HG03439 (cell line): ENCODE measurements around the gene PRELP.
"Not testable (repeated sequence)": the region's sequence is repeated elsewhere in the genome, so short reads cannot be mapped to it uniquely, and the experiment has no call there.

ENCODE experiments used
- ATAC-seq: cut with Tn5 transposase; IDR thresholded peaks from one replicate; pipeline ENCODE4 v1.9.1; 2021; ENCODE audit warnings: mild to moderate bottlenecking, moderate library complexity; ENCODE audit not compliant: unreplicated experiment

The PRELP gene

DNA sequence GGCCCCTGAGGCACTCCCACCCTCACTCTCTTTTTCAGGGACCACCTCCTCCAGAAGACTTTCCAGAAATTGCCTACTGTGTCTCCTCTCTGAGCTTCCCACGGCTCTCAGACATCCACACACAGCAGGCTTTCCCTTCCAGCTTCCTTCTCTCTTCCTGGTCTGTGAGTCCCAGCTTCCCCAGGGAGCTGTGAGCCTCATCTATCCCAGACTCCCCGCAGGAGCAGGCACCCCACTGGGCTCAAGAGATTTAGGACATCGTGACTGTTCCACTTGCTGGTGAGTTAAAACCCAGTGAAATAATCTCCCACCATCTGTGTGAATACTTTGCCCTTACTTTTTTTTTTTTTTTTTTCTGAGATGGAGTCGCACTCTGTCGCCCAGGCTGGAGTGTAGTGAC is 22.0 kb upstream of the PRELP start:
- no peak for ATAC-seq

DNA sequence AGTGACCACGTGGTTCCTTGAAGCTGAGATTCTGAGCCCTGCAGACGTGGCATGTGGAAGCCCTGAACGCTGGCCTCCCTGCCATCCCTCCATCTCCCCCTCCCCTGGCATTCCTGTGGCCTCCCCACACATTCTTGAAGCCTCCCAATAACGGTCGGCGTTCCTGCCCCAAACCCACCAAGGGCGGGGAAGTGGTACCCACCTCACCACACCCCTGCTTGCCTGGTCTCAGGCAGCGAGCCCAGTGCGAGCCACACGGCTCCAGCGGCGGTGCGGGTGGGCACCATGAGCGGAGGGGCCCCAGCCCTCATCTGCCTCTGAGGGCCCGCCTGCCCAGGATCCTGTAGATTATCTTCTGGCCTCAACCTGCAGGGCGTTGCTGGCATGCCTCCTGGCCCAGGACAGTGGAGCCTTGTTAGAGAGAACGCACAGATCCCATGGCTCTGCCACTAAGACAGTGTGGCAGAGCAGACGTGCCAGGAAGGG is 20.6 kb upstream of the PRELP start:
- ATAC-seq: no peak

DNA sequence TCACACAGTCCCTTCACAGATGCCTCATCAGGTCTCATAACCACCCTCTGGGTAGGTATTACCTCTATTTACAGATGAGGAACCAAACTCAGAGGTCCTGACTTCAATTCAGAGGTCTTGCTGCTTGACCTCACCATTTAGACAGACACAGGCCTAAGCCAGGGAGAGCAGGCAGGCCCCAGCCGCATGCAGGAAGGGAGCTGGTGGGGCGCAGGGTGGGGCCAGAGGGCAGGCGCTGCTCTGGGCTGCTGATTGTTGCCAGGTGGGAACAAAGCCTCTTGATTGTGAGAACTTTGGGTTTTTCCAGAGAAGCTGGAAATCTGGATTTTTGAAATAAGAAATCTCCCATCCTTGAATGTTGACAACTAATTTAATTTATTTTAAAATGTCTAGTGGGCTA is 19.9 kb upstream of the PRELP start:
- no peak for ATAC-seq

DNA sequence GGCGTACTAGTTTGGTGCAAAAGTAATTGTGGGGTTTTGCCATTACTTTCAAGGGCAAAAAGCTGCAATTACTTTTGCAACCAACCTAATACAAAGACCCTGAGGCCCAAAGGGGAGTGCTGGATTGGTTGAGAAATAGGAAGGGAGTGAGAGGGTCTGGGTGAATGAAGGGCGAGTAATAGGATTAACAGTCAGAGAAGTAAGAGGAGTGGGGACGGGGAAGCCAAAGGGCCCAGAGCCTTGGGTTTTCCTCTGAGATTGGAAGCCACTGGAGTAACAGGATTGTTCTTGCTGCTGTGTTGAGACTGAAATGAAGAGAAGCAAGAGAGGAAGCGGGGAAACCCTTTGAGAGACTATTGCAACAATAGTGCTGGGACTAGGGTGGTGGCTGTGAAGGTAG is 19.0 kb upstream of the PRELP start:
- no peak for ATAC-seq

DNA sequence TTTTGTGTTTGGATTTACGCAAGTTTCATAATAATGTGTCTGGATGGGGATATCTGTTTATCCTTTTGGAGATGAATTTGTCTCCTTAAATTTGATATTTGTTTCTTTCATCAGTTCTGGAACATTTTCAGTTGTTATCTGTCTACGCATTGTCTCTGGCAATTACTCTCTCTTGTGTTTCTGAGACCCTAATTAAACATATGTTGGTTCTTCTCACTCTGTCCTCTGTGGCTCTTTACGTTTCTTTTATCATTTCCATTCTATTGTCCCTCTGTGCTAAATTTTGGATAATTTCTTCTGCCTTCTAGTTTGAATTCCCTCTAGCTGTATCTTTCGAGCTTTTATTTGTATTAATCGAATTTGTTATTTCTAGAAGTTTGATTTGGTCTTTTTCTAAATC is 17.5 kb upstream of the PRELP start:
- no peak for ATAC-seq

DNA sequence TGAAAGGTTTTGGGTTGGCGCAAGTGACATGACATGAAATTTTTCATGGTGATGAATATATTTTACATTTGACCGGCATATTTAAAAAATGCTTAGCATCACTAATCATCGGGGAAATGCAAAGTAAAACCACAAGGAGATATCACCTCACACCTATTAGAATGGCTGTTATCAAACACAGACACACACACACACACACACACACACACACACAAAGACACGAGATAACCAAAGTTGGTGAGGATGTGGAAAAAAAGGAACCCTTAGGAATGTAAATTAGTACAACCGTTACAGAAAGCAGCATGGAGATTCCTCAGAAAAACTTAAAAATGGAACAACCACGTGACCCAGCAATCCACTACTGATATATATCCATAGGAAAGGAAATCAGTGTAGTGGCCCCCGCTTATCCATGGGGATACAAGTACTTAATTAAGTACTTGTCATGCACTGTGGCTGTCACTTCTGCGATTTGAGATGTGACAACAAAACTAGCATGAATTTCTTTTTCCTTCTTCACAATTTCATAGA is 15.9 kb upstream of the PRELP start:
- ATAC-seq: no peak

DNA sequence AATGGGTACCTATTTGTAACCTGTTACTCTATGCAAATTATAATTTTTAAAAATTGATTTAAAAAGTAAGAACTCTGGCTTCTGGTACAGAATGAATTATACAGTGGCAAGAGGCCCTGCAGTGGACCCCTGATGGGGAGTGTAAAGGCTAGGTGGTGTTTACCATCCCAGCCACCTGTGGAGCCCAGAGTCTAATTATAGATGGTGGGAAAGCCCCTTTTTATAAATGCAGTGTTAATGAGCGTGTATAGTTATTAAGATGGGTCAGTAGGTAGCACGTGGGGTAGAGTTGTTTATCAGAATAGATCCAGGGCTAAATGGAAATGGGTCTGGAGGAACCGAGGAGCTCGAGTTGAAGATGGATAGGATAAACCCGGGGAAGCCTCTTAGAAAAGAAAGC is 13.9 kb upstream of the PRELP start:
- ATAC-seq: no peak

DNA sequence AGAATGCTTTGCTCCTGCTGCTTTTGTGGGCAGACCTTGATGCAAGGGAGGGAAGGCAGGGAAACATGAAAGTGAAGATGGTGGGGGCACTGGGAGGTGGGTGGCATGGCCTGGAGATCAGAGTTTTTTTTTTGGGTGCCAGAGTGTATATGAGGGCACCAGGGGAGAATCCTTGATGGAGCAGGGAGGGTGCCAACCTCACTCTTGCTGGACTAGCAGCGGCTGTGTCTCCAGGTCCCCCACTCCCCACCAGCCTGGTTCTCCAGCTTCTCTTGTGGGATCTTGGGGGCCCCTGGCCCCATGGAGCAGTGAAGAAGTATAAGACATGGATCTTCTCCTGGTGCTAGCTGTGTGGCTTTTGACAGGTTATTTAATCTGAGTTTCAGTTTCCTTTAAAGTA is 13.5 kb upstream of the PRELP start:
- no peak for ATAC-seq

DNA sequence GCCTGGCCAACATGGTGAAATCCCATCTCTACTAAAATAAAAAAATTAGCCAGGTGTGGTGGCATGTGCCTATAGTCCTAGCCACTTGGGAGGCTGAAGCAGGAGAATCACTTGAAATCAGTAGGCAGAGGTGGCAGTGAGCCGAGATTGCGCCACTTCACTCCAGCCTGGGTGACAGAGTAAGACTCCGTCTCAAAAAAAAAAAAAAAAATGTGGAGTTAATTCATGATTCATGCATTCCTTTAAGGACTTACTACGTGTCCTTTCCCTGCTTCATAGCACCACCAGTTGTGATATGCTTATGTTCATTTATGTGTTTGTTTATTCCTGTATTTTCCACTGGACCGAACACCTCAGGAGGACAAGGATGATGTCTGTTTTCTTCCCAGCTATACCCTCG is 12.7 kb upstream of the PRELP start:
- ATAC-seq: no peak

DNA sequence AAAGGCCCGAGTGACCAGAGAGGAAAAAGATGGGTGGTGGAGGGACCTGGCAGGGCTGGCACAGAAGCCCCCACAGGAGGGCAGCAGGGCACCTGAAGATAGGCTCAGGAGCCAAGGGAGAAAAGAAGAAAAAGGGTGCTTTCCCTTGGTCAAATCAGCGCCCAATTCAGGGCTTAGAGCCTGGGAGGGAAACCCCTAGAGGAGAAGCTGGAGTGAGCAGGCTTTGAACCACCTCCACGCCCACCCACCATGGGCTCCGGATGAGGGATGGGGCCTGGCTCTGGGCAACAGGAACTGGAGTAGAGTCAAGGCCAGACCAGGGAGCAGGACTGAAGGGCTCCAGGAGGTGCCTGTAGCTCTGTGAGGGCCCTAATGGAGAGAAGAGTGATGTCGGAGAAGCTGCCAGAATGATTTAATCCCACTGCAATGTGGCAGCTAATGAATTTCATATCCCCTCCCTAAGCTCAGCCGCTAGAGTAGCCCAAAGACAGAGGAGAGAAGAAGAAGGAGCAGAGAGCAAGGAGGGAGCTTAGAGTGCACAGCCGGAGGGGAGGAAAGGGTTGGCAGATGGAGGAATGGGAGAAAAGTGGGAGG is 12.0 kb upstream of the PRELP start:
- no peak for ATAC-seq

DNA sequence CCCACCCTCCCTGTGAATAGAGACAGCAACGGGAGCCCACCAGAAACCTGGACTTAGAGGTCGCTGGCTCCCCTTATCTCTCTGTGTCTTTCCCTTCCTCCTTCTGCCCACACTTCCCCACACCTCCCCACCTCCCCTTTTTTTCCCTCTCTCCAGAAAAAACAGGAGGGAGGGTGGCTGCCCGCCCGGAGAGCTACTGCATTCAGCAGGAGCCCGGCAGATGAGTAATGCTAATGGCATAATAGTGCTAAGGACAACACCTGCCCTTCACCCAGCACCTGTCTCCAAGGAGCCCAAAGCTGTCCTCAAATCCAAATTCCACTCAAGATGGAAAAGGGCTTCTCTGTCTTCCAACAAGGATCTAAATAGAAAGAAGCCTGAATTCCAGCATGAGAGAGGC is 11.4 kb upstream of the PRELP start:
- ATAC-seq: no peak

DNA sequence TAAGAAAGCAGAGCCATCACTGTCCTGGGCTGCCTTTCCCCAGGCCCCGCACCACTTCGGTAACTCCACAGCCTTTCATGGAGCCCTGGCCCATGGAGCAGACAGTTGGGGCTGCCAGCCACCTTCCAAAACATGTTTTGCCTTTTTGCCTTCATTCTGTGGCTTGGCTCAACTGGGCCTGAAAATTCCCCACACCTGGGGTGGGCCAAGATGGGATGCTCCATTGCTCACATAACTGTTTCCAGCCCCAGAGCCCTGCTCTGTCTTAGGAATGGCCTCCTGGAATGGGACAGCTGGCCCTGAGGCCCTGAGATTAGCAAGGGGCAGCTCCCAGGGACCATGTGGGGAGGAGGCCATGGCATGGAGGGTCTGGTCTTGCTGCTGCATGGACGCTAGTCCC is 10.9 kb upstream of the PRELP start:
- no peak for ATAC-seq

DNA sequence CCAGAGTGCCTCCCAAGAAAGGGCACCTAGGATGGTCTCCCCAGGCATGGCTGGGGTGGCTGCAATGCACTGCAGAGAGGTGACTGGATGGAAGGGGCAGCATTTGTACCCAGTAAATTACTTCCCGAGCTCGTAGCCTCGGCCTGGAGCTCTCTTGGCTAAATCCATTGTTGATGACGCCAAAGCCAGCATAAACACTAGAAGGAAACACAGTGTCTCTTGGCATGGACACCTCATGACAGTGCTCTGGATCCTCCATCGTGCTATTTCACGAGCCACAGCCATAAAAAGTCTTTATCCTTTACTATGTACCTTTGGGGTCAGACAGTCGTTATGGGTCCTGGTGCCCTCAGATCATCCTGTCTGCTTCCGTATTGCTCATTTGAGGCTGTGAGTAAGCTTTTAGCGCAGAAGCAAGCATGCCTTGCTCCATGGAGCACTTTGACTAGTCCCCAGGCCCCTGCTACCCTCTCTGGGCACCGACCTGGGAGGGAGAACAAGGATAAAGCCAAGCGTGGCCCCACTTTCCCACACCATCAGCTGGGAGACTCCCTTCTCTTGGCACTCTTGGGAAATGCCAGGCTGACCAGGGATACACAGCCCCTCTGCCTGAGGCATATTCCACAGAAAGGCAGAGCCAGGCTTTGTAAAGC is 10.3 kb upstream of the PRELP start:
- no peak for ATAC-seq

DNA sequence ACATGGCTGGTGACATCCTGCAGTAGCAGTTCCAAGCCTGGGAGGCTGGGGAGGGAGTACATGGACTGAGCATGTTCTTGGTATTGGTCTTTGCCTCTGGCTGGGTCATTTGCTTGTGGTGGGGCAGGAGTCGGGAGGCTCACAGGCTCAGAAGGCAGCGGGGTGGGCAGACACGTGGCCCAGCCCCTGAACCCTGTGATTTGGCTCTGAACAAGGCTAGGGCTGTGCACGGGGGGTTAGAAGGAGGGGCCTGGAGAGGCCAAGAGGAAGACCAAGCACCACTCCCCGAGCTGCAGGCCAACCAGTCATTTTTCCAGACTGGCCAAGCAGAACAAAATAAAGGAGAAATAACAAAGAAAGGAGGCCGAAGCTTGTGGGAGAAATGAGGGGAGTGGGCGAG is 9.7 kb upstream of the PRELP start:
- ATAC-seq: no peak

DNA sequence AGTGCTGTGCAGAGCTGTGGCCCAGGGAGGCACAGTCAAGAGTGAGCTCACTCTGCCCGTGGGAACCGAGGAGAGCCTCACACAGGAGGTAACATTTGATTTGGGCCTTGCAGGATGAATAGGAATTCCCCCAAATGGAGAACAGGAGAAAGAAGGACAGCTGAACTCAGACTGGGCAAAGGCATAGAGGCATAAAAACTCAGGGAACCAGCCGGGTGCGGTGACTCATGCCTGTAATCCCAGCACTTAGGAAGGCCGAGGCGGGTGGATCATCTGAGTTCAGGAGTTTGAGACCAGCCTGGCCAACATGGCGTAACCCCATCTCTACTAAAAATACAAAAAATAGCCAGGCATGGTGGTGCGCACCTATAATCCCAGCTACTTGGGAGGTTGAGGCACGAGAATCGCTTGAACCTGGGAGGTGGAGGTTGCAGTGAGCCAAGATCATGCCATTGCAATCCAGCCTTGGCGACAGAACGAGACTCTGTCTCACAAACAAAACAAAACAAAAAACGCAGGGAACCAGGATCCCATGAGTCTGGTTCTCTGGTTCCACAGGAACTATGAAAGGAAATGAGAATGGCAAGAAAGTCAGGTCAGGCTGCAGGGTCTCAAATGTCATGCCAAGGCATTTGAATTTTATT is 8.6 kb upstream of the PRELP start:
- ATAC-seq: not testable (repeated sequence)

DNA sequence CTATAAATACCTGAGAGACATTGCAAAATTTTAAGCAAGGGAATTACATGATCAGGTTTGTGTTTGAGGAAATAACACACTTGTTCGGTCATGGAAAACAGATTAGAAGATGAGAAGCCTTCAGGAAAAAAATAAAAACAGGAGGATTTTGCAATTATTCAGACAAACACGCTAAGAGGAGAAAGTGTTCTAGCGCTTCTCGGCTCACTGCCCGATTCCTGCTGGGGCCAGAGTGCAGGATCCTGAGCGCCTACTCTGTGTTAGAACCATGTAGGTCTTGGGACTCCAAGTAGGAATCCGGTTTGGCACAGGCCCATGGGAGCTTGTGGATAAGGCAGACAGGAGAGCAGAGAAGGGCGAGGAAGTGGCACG is 8.1 kb upstream of the PRELP start:
- no peak for ATAC-seq

DNA sequence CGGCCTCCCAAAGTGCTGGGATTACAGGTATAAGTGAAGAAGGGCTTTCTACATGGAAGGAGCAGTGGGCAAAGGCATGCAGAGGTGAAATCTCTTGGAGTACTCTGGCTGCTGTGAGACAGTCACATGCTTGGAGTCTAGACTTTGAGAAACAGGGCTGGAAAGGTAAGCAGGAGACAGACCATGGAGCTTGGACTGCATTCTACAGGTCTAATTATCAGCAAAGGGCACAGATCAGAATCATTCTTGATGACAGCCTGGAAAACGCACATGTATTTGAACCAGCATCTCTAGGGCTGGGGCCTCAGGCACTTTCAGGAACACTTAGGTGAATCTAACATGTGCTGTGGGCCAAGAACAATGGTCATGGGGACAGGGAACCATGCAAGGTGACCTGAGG is 7.3 kb upstream of the PRELP start:
- ATAC-seq: no peak

DNA sequence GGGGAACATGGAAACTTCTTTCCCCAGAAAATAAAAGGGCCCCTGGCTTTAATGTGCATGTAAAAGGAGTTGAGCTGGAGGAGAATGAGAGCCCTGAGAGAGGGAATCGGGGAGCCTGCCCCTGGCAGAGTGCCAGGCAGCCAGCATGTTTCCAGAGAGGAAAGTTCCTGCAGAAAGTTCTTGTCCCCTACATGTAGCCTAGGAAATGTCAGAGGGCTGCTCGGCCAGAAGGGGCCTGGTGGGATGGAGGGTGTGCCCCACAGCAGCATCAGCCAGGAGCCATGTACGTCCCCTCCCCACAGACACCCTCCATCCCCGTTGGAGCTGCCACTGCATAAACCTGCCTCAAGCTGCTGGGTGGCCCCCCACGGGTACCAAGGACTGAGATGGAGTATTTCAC is 5.4 kb upstream of the PRELP start:
- ATAC-seq: no peak

DNA sequence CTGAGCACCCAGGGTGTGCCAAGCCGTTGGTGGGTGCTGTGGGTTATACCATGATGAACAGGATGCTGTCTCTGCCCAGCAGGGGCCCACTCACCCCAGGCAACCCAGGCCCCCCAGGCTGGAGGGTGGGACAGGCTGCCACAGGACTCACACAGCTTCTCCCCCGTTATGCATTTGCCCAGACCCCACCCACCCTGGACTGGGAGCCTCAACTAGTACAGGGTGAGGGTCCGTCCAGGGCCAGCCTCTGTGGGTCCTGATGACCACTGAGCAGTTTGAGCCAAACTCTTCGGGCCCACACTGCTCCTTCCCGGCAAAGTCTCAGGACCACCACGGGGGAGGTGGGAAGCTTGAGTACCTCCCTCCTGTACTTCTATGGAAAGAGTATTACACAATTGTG is 3.8 kb upstream of the PRELP start:
- ATAC-seq: no peak

DNA sequence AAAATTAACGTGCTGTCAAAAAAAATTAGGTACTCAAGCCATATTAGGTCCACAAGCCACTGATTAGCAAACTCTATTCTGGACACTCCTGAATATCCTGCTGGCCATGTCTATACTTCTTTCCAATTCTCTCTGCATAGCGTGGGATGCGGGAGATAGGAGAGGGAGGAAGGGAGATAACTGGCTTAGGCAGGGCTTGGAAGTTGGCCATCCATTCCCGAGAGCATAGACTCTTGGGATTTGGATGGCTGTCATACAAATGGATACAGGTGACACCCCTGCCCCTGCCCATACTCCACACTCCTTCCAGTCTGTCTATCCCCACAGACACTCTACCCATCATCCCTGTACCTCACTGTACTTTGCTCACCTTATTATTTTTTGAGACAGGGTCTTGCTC is 2.3 kb upstream of the PRELP start:
- ATAC-seq: no peak

DNA sequence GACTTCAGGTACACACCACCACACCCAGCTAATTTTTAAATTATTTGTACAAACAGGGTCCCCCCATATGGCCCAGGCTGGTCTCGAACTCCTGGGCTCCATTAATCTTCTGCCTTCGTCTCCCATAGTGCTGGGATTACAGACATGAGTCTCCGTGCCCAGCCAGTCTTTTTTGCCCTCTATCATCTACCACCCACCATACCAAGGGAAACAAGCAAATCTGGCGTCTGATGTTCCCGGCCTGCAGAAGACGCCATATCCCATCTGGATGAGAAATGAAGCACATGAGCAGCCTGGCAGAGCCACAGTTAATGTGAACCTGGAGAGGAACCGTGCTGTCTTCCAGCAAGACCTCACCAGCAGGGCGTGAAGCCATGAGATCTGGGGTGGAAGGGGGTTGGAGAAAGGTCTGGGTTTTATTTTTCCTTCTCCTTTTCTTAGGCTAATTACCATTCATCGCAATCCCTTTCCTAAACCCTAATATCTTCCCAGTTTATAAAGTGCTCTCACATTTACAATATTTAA is 1.8 kb upstream of the PRELP start:
- no peak for ATAC-seq

DNA sequence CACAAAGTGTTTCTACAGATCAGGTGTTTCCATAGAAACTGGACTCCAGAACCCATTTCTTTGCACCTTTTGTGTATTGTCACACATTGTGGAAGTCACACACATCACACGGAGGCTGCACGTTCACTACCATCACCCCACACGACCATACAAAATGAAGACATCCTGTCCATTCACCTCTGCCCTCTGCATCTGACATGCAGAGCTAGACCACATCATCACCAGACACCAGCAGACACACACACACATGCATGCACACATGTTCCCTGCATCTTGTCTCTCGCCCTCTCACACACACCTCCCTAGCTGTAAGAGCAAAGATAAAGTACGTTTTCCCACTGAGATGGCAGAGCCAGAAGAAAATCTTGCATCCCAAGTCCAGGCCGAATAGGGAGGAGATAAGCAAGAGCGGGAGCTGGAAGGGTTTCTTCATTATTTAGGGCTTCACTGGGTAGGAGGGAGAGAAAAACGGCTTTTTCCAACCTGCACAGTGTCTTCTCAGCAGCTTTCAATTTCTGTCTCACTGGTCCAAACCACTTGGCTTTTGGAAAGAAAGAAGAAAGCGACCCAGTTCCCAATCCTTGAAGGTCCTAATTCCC is 709 bp downstream of the PRELP start:
- ATAC-seq: no peak
